CD4-positive, alpha-beta T cell (primary cell): ENCODE measurements around the gene PIP4K2A. TPM values are rescaled to one million over a fixed set of nuclear protein-coding genes. Genes with fewer than 3 reads are reported as not detected.
"Not testable (repeated sequence)": the region's sequence is repeated elsewhere in the genome, so short reads cannot be mapped to it uniquely, and the experiment has no call there.

Experiments
- ATAC-seq: fragments of 200-7000 bp; cut with Tn5 transposase; one replicate; pipeline ENCODE4 v1.10.0; 2022; ENCODE audit warnings: mild to moderate bottlenecking; ENCODE audit not compliant: poor library complexity
- CTCF ChIA-PET: fragments of 350-600 bp; sonication (Branson Sonifier 250); formaldehyde crosslinking; loops from one replicate; lab custom pipeline; 2021; ENCODE audit warnings: antibody characterized with exemption, inconsistent platforms; lab: Charles Lee
- POLR2A ChIA-PET: fragments of 350-600 bp; sonication (Branson Sonifier 250); formaldehyde crosslinking; loops from one replicate; lab custom pipeline; 2021; ENCODE audit warnings: antibody characterized with exemption, inconsistent platforms; lab: Charles Lee
- DNase-seq, 14 experiments: peaks; one replicate each; pipeline ENCODE4 v3.0.0-alpha.2; 2013 to 2020; ENCODE audit warnings: mixed read lengths in 2 of 14
- H3K27ac ChIP-seq, 2 donors: one replicate each; pipeline versions ENCODE4 v1.5.1 to v1.7.0; 2013; ENCODE audit warnings: low read length in 2 of 2, low read depth in 1 of 2, mild to moderate bottlenecking in 1 of 2
- H3K27me3 ChIP-seq, 2 experiments: 1 replicate in 1 of 2; 2 replicates in 1 of 2; pipeline versions ENCODE4 v1.6.1 to v1.7.0; 2013; ENCODE audit warnings: low read length in 2 of 2, control low read depth in 1 of 2, mild to moderate bottlenecking in 1 of 2, moderate library complexity in 1 of 2; ENCODE audit not compliant: insufficient read depth in 2 of 2, control insufficient read depth in 1 of 2
- H3K36me3 ChIP-seq: one replicate; pipeline ENCODE4 v1.6.1; 2013; ENCODE audit warnings: low read length, control low read depth; ENCODE audit not compliant: insufficient read depth
- H3K4me1 ChIP-seq: one replicate; pipeline ENCODE4 v1.6.1; 2013; ENCODE audit warnings: low read length, control low read depth; ENCODE audit not compliant: insufficient read depth
- H3K4me3 ChIP-seq: one replicate; pipeline ENCODE4 v1.5.1; 2013; ENCODE audit warnings: mild to moderate bottlenecking, low read length, moderate library complexity
- H3K9me3 ChIP-seq, 2 experiments: 1 replicate in 1 of 2; 2 replicates in 1 of 2; pipeline versions ENCODE4 v1.6.1 to v1.7.0; 2013; ENCODE audit warnings: low read length in 2 of 2, mild to moderate bottlenecking in 2 of 2, control low read depth in 1 of 2, moderate library complexity in 1 of 2; ENCODE audit not compliant: control insufficient read depth in 1 of 2, insufficient read depth in 1 of 2
- H3K27ac Mint-ChIP-seq: one replicate; pipeline ENCODE4 v1.8.0; 2020; ENCODE audit warnings: mixed read lengths
- H3K27me3 Mint-ChIP-seq: one replicate; pipeline ENCODE4 v1.8.0; 2021; ENCODE audit warnings: mixed read lengths
- H3K36me3 Mint-ChIP-seq: one replicate; pipeline ENCODE4 v1.8.0; 2021; ENCODE audit warnings: low read depth, mixed read lengths
- H3K4me1 Mint-ChIP-seq: one replicate; pipeline ENCODE4 v1.8.0; 2021; ENCODE audit warnings: low read depth, mixed read lengths
- H3K4me3 Mint-ChIP-seq: one replicate; pipeline ENCODE4 v1.8.0; 2020; ENCODE audit warnings: mild to moderate bottlenecking, mixed read lengths
- H3K9me3 Mint-ChIP-seq: one replicate; pipeline ENCODE4 v1.8.0; 2020; ENCODE audit warnings: mixed read lengths
- intact Hi-C, 2 experiments: fragments of 100-400 bp; cut with DNase I in 1 of 2; cut with micrococcal nuclease in 1 of 2; formaldehyde crosslinking; loops; one replicate each; pipeline versions ENCODE4 v1.15.1 to v1.9.0; 2023 to 2025; cut with DNase I, micrococcal nuclease
- total RNA-seq, 174 experiments: library from RNA in 2 of 174; stranded (reverse) in 2 of 174; gene quantifications; one replicate each; pipeline ENCODE4 v1.2.3 and lab custom pipeline; 2021 to 2026
- TF ChIP-seq, protein P1 (sequence below): fragments of 200-600 bp; IDR thresholded peaks from one replicate; pipeline ENCODE4 v1.8.0; 2022; ENCODE audit warnings: antibody characterized with exemption, mild to moderate bottlenecking

The PIP4K2A gene
- total RNA-seq, 2 experiments from 2014 or later: 75.4 to 87.2 TPM

DNA sequence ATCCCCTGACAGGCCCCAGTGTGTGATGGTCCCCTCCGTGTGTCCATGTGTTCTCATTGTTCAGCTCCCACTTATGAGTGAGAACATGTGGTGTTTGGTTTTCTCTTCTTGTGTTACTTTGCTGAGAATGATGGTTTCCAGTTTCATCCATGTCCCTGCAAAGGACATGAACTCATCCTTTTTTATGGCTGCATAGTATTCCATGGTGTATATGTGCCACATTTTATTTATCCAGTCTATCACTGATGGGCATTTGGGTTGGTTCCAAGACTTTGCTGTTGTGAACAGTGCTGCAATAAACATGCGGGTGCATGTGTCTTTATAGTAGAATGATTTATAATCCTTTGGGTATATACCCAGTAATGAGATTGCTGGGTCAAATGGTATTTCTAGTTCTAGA is 206.2 kb downstream of the PIP4K2A start:
- H3K27ac Mint-ChIP-seq, intact Hi-C loops, H3K36me3 Mint-ChIP-seq, POLR2A ChIA-PET, ATAC-seq, H3K4me3 Mint-ChIP-seq, H3K36me3 ChIP-seq, H3K9me3 ChIP-seq, H3K27ac ChIP-seq, DNase-seq, H3K4me3 ChIP-seq, H3K27me3 ChIP-seq, CTCF ChIA-PET: not testable (repeated sequence)
- H3K4me1 ChIP-seq: peaks cover 14% of the 10 kb centered on the region
- Mint-ChIP-seq H3K4me1 (peaks cover 16% of the 10 kb centered on the region), H3K27me3 (peaks cover 28% of the 10 kb centered on the region), H3K9me3 (peaks cover 14% of the 10 kb centered on the region)

DNA sequence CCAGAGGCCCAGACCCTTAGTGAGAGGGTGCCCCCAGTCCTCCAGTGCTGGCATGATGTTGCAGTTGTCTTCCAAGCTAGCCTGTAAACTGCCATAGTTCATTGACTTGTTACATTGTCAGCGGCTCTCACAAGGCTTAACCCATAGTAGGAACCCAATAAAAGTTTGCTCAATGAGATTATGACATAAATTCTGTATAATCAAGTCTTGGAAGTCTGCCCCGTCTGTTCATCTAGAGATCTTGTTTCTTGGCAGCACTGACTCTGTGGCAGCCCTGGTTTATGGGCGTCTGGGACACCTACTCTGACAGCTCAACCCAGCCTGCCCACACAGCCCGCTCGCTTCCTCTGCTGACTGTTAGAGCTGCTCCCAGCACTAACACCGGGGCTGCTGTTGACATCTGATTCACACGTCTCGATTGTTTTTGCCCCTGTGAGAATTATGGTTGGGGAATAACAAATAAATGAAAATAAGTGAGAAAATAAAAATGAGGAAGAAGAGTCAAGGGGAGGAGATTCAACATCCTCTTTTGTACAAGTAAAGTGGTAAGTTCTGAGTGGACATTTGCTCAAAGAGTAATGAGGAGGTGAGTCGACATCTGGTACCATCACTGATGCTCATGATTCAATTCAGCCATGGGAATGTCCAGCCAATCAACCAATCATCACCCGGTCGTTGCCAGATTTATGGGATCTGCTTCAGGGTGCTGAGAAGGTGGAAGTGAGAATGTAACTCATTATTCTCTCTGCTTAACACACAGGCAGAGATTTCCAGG is 208.3 kb downstream of the PIP4K2A start:
- Histone ChIP-seq H3K9me3 (no peaks in the 10 kb centered on the region), H3K4me3 (no peak overlapping the region), H3K36me3 (no peaks in the 10 kb centered on the region), H3K27ac (no peak overlapping the region), H3K27me3 (no peaks in the 10 kb centered on the region), H3K4me1 (peaks cover 14% of the 10 kb centered on the region)
- DNase-seq (peak in 12 of 14 experiments; percentile 7 to 76 (median 25)), ATAC-seq (peak; percentile 62)
- Mint-ChIP-seq H3K4me1 (peaks cover 16% of the 10 kb centered on the region), H3K27ac (no peak overlapping the region), H3K27me3 (peaks cover 10% of the 10 kb centered on the region), H3K4me3 (no peak overlapping the region), H3K9me3 (peaks cover 5% of the 10 kb centered on the region), H3K36me3 (no peaks in the 10 kb centered on the region)
- ChIA-PET CTCF (no interaction called here), POLR2A (no interaction called here)
- intact Hi-C loops: no loop called here
- TF ChIP-seq, protein P1, sequence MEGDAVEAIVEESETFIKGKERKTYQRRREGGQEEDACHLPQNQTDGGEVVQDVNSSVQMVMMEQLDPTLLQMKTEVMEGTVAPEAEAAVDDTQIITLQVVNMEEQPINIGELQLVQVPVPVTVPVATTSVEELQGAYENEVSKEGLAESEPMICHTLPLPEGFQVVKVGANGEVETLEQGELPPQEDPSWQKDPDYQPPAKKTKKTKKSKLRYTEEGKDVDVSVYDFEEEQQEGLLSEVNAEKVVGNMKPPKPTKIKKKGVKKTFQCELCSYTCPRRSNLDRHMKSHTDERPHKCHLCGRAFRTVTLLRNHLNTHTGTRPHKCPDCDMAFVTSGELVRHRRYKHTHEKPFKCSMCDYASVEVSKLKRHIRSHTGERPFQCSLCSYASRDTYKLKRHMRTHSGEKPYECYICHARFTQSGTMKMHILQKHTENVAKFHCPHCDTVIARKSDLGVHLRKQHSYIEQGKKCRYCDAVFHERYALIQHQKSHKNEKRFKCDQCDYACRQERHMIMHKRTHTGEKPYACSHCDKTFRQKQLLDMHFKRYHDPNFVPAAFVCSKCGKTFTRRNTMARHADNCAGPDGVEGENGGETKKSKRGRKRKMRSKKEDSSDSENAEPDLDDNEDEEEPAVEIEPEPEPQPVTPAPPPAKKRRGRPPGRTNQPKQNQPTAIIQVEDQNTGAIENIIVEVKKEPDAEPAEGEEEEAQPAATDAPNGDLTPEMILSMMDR: no peak

DNA sequence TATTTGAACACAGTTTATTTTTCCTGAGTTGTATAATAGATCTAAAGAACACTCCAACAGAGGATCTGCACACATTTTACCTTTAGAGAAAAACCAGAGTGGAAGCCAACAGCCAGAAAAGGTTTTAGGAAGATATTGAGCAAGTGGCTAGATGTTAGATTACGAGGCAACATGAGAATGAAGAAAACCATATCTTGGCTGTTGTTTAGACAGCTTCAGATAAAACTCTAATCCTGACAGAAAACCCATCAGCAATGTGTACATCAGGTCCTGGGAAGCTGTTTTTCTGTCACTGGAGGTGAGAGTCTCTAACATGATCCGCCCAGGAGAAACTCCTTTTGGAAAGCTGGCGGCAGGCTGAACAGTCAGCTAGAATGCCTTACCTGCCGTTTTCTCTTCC is 209.6 kb downstream of the PIP4K2A start:
- Mint-ChIP-seq H3K36me3 (no peaks in the 10 kb centered on the region), H3K9me3 (peaks cover 5% of the 10 kb centered on the region), H3K4me3 (no peak overlapping the region), H3K27ac (no peak overlapping the region), H3K27me3 (peaks cover 10% of the 10 kb centered on the region), H3K4me1 (peaks cover 16% of the 10 kb centered on the region)
- Histone ChIP-seq H3K9me3 (no peaks in the 10 kb centered on the region), H3K4me1 (peaks cover 14% of the 10 kb centered on the region), H3K4me3 (no peak overlapping the region), H3K27ac (no peak overlapping the region), H3K36me3 (no peaks in the 10 kb centered on the region), H3K27me3 (no peaks in the 10 kb centered on the region)
- POLR2A ChIA-PET: no interaction called here
- DNase-seq: no peak
- no peak for ATAC-seq
- CTCF ChIA-PET: no interaction called here
- TF ChIP-seq, protein P1: no peak
- intact Hi-C loops: no loop called here
